Mesenchymal stem cell (in vitro differentiated cells and primary cell): ENCODE data around the gene ZNF598.

Experiments used
- DNase-seq: peaks from one replicate; pipeline ENCODE4 v3.0.0-alpha.2; 2013
- H2AFZ ChIP-seq: one replicate; pipeline ENCODE4 v1.6.1; 2013; ENCODE audit warnings: low read depth, mild to moderate bottlenecking, control low read depth, inconsistent platforms, low read length, moderate library complexity
- H2AK5ac ChIP-seq: 2 replicates; pipeline ENCODE4 v1.6.1; 2013; ENCODE audit warnings: low read length, moderate library complexity, mild to moderate bottlenecking, inconsistent platforms; ENCODE audit not compliant: severe bottlenecking
- H2BK120ac ChIP-seq: one replicate; pipeline ENCODE4 v1.6.1; 2013; ENCODE audit warnings: low read depth, mild to moderate bottlenecking, inconsistent platforms, low read length, moderate library complexity
- H2BK12ac ChIP-seq, 2 experiments: one replicate each; pipeline ENCODE4 v1.6.1; 2013; ENCODE audit warnings: inconsistent platforms in 2 of 2, low read length in 2 of 2, mild to moderate bottlenecking in 2 of 2, moderate library complexity in 2 of 2, control low read depth in 1 of 2
- H2BK15ac ChIP-seq: one replicate; pipeline ENCODE4 v1.6.1; 2013; ENCODE audit warnings: mild to moderate bottlenecking, low read depth, inconsistent platforms; ENCODE audit not compliant: poor library complexity, severe bottlenecking
- H2BK5ac ChIP-seq: 2 replicates; pipeline ENCODE4 v1.6.1; 2013; ENCODE audit warnings: low read depth, mild to moderate bottlenecking, low read length, control low read depth, inconsistent platforms; ENCODE audit not compliant: poor library complexity, severe bottlenecking
- H3K14ac ChIP-seq, 2 experiments: one replicate each; pipeline ENCODE4 v1.6.1; 2013; ENCODE audit warnings: inconsistent platforms in 2 of 2, low read length in 2 of 2, control low read depth in 1 of 2, mild to moderate bottlenecking in 1 of 2, moderate library complexity in 1 of 2
- H3K18ac ChIP-seq, 2 experiments: one replicate each; pipeline ENCODE4 v1.6.1; 2013; ENCODE audit warnings: inconsistent platforms in 2 of 2, low read length in 2 of 2, control low read depth in 1 of 2, low read depth in 1 of 2, mild to moderate bottlenecking in 1 of 2
- H3K23ac ChIP-seq, 2 experiments: one replicate each; pipeline ENCODE4 v1.6.1; 2013; ENCODE audit warnings: inconsistent platforms in 2 of 2, low read length in 2 of 2, mild to moderate bottlenecking in 2 of 2, moderate library complexity in 2 of 2, control low read depth in 1 of 2
- H3K27ac ChIP-seq: 2 replicates; pipeline ENCODE4 v1.5.1; 2013; ENCODE audit warnings: mild to moderate bottlenecking, moderate library complexity, low read length, control low read depth, inconsistent platforms; ENCODE audit not compliant: poor library complexity, severe bottlenecking
- H3K27me3 ChIP-seq, 2 experiments: 2 replicates each; pipeline versions ENCODE4 v1.6.1 to v1.7.0; 2013; ENCODE audit warnings: low read length in 2 of 2, mild to moderate bottlenecking in 2 of 2, moderate library complexity in 2 of 2, control low read depth in 1 of 2, inconsistent platforms in 1 of 2; ENCODE audit not compliant: control insufficient read depth in 1 of 2, insufficient read depth in 1 of 2
- H3K36me3 ChIP-seq, 2 experiments: 2 replicates each; pipeline versions ENCODE4 v1.6.1 to v1.7.0; 2013; ENCODE audit warnings: low read length in 2 of 2, control low read depth in 1 of 2, inconsistent platforms in 1 of 2, low read depth in 1 of 2, mild to moderate bottlenecking in 1 of 2; ENCODE audit not compliant: insufficient read depth in 2 of 2, control insufficient read depth in 1 of 2
- H3K4ac ChIP-seq, 2 experiments: one replicate each; pipeline ENCODE4 v1.6.1; 2013; ENCODE audit warnings: inconsistent platforms in 2 of 2, low read length in 2 of 2, mild to moderate bottlenecking in 2 of 2, moderate library complexity in 2 of 2, control low read depth in 1 of 2, low read depth in 1 of 2
- H3K4me1 ChIP-seq: 2 replicates; pipeline ENCODE4 v1.6.1; 2013; ENCODE audit warnings: low read depth, low read length, control low read depth; ENCODE audit not compliant: control insufficient read depth, insufficient read depth
- H3K4me2 ChIP-seq: 2 replicates; pipeline ENCODE4 v1.6.1; 2013; ENCODE audit warnings: low read length, mild to moderate bottlenecking, inconsistent platforms; ENCODE audit not compliant: poor library complexity, severe bottlenecking
- H3K4me3 ChIP-seq, 2 experiments: 2 replicates each; pipeline versions ENCODE4 v1.5.1 to v1.7.0; 2013; ENCODE audit warnings: low read length in 2 of 2, mild to moderate bottlenecking in 2 of 2, control low read depth in 1 of 2, low read depth in 1 of 2; ENCODE audit not compliant: insufficient read depth in 1 of 2
- H3K79me1 ChIP-seq: replicated peaks from 2 replicates; pipeline ENCODE4 v1.6.1; 2013; ENCODE audit warnings: mild to moderate bottlenecking, control low read depth, low read length, inconsistent platforms; ENCODE audit not compliant: poor library complexity, severe bottlenecking
- H3K9ac ChIP-seq: 2 replicates; pipeline ENCODE4 v1.7.0; 2013; ENCODE audit warnings: mild to moderate bottlenecking, low read length, moderate library complexity
- H3K9me3 ChIP-seq: 2 replicates; pipeline ENCODE4 v1.7.0; 2013; ENCODE audit warnings: mild to moderate bottlenecking, low read length; ENCODE audit not compliant: control insufficient read depth
- H4K8ac ChIP-seq: one replicate; pipeline ENCODE4 v1.6.1; 2013; ENCODE audit warnings: inconsistent platforms, mild to moderate bottlenecking, low read length, moderate library complexity
- H4K91ac ChIP-seq: one replicate; pipeline ENCODE4 v1.6.1; 2013; ENCODE audit warnings: mild to moderate bottlenecking, low read length, inconsistent platforms
- WGBS: methylation state at CpG from one replicate; pipeline ENCODE4 v1.1.7; 2013; ENCODE audit warnings: mixed read lengths; 5-methylcytosine and 5-hydroxymethylcytosine counted together

ZNF598 gene

DNA sequence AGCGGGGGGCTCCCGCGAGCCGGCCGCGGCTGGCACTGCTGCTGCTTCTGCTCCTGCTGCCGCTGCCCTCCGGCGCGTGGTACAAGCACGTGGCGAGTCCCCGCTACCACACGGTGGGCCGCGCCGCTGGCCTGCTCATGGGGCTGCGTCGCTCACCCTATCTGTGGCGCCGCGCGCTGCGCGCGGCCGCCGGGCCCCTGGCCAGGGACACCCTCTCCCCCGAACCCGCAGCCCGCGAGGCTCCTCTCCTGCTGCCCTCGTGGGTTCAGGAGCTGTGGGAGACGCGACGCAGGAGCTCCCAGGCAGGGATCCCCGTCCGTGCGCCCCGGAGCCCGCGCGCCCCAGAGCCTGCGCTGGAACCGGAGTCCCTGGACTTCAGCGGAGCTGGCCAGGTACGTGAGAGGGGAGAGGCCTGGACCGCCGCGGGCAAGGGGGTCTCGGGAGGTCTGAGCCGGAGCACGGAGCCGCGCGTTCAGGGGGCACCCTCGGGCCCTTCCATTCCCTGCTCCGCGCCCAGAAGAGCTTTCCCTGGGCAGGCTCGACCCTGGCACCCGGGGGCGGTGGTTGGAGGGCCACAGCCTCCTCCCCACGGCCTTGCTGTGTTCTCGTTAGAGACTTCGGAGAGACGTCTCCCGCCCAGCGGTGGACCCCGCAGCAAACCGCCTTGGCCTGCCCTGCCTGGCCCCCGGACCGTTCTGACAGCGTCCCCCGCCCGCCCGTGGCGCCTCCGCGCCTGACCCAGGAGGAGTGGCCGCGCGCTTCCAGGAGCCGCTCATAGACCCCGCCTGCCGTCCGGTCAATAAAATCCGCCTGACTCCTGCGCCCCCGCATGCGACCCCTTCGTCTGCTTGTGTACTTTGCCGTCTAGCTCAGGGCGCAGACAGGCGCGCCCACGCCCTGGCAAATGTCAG is 10.6 kb upstream of the ZNF598 start:
- peak overlapping the region in 1 of 2 experiments; percentile 26 for H3K4ac ChIP-seq
- H2AK5ac ChIP-seq = no peak overlapping the region
- H3K18ac ChIP-seq = peak overlapping the region in 1 of 2 experiments; percentile 29
- H2BK15ac ChIP-seq = peak overlapping the region; percentile 40
- H4K8ac ChIP-seq = peak overlapping the region; percentile 38
- H2BK5ac ChIP-seq = no peak overlapping the region
- 5% methylated on average over 86 of the region's 96 CpGs for WGBS
- H3K36me3 ChIP-seq = no peaks in the 10 kb centered on the region
- no peak overlapping the region for H3K27ac ChIP-seq
- H3K9me3 ChIP-seq = no peaks in the 10 kb centered on the region
- H2BK120ac ChIP-seq = no peak overlapping the region
- no peak overlapping the region for H2AFZ ChIP-seq
- peak; percentile 20 for DNase-seq
- peaks cover 34% of the 10 kb centered on the region for H3K4me1 ChIP-seq
- H3K23ac ChIP-seq = peak overlapping the region in 1 of 2 experiments; percentile 68
- no peak overlapping the region for H3K14ac ChIP-seq
- peak overlapping the region in 1 of 2 experiments; percentile 20 for H3K4me3 ChIP-seq
- H3K79me1 ChIP-seq = no peaks in the 10 kb centered on the region
- H4K91ac ChIP-seq = no peak overlapping the region
- H3K9ac ChIP-seq = no peak overlapping the region
- H2BK12ac ChIP-seq = peak overlapping the region in 1 of 2 experiments; percentile 68
- peak overlapping the region; percentile 50 for H3K4me2 ChIP-seq
- peaks cover 21 to 33% of the 10 kb centered on the region in 2 experiments for H3K27me3 ChIP-seq

DNA sequence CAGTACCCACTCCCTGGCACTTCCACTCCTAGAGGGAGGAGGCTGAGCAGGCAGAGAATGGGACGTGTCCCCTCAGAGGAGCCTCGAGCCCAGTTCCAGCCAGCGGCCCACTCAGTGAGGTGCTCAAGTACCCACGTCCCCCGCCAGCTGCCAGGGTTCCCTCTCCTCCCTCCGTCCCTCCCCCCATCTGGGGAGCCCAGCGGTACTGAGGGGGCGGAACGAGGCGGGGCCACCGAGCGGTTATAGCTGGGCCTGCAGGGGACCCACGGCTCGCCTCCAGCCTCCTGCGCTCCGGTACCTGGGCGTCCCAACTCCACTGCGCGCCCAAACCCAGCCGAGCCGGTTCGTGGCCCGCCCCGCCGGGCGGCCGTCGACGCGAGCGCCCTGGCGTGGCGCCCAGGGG is 9.9 kb upstream of the ZNF598 start, which contains the start of gene NPW:
NPW (plus strand) TSS at position 268 of the 403 bp plus-strand sequence.
- H3K36me3 ChIP-seq = no peaks in the 10 kb centered on the region
- H3K9me3 ChIP-seq = no peaks in the 10 kb centered on the region
- H2BK15ac ChIP-seq = peak within 1 kb of the TSS; percentile 40
- DNase-seq = peak; percentile 13
- H3K4ac ChIP-seq = peak within 1 kb of the TSS in 1 of 2 experiments; percentile 26
- H4K91ac ChIP-seq = no peak within 1 kb of the TSS
- H3K14ac ChIP-seq = peak within 1 kb of the TSS in 1 of 2 experiments; percentile 75
- no peaks in the 10 kb centered on the region for H3K79me1 ChIP-seq
- peak within 1 kb of the TSS in 1 of 2 experiments; percentile 68 for H3K23ac ChIP-seq
- H2BK5ac ChIP-seq = no peak within 1 kb of the TSS
- H3K27ac ChIP-seq = no peak within 1 kb of the TSS
- H2BK120ac ChIP-seq = no peak within 1 kb of the TSS
- 7% methylated on average over 32 of the region's 33 CpGs for WGBS
- H4K8ac ChIP-seq = peak within 1 kb of the TSS; percentile 38
- H3K4me2 ChIP-seq = peak within 1 kb of the TSS; percentile 50
- peaks cover 21 to 33% of the 10 kb centered on the region in 2 experiments for H3K27me3 ChIP-seq
- peaks cover 34% of the 10 kb centered on the region for H3K4me1 ChIP-seq
- H3K9ac ChIP-seq = no peak within 1 kb of the TSS
- no peak within 1 kb of the TSS for H2AFZ ChIP-seq
- H3K18ac ChIP-seq = peak within 1 kb of the TSS in 1 of 2 experiments; percentile 29
- H3K4me3 ChIP-seq = peak within 1 kb of the TSS in 1 of 2 experiments; percentile 20
- peak within 1 kb of the TSS in 1 of 2 experiments; percentile 68 for H2BK12ac ChIP-seq
- H2AK5ac ChIP-seq = no peak within 1 kb of the TSS

DNA sequence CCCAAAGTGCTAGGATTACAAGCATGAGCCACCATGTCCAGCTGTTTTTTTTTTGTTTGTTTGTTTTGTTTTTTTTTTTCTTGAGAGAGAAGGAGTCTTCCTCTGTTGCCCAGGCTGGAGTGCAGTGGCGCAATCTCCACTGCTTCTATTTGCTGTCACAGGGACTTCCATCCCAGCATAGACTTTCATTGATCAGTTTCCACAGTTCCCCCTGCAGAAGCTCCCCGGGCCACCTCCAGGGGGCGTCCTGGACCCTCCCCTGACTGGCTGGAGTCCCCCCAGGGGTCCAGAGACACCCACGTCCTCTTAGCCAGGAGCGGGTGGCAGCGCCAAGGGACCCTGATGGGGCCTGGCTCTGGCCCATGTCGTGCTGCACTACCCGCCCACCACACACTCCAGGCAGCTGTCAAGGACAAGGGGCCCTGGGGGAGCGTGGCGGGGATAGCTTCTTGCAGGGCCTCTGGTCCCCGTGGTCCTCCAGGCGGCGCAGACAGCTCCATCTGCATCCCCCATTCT is 6.8 kb upstream of the ZNF598 start:
- Histone ChIP-seq H3K4me3 (no peak overlapping the region), H2BK12ac (no peak overlapping the region), H3K9ac (no peak overlapping the region), H2BK120ac (no peak overlapping the region), H2BK15ac (no peak overlapping the region), H4K8ac (no peak overlapping the region), H3K79me1 (no peaks in the 10 kb centered on the region), H3K27me3 (peaks cover 21 to 30% of the 10 kb centered on the region in 2 experiments), H3K27ac (no peak overlapping the region), H2AK5ac (no peak overlapping the region), H3K4ac (no peak overlapping the region), H2BK5ac (no peak overlapping the region), H4K91ac (no peak overlapping the region), H3K4me2 (no peak overlapping the region), H2AFZ (no peak overlapping the region), H3K18ac (no peak overlapping the region), H3K23ac (no peak overlapping the region), H3K36me3 (no peaks in the 10 kb centered on the region), H3K14ac (no peak overlapping the region), H3K9me3 (no peaks in the 10 kb centered on the region), H3K4me1 (peaks cover 17% of the 10 kb centered on the region)
- WGBS = 50% methylated on average over 13 of the region's 13 CpGs
- DNase-seq = no peak

DNA sequence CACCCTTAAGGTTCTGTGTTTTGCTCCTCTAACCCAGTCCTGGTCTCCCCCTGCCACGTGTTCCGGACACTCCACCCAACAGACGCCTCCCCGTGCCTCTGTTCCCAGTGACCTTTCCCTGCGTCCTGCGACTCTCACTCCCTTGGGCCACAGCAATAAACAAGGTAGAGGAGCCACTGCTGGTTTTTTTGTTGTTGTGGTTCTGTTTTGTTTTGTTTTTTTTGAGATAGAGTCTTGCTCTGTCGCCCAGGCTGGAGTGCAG is 6.3 kb upstream of the ZNF598 start:
- H3K27me3 ChIP-seq = peaks cover 20 to 26% of the 10 kb centered on the region in 2 experiments
- no peak overlapping the region for H3K23ac ChIP-seq
- H3K27ac ChIP-seq = no peak overlapping the region
- no peak overlapping the region for H3K4me3 ChIP-seq
- no peak overlapping the region for H3K18ac ChIP-seq
- H2AK5ac ChIP-seq = no peak overlapping the region
- 87% methylated on average over 7 of the region's 7 CpGs for WGBS
- no peak overlapping the region for H2BK5ac ChIP-seq
- H3K4me2 ChIP-seq = no peak overlapping the region
- peak overlapping the region; percentile 82 for H4K91ac ChIP-seq
- no peak overlapping the region for H2BK120ac ChIP-seq
- no peak overlapping the region for H2BK12ac ChIP-seq
- peak overlapping the region; percentile 94 for H4K8ac ChIP-seq
- no peak overlapping the region for H2AFZ ChIP-seq
- no peak overlapping the region for H3K9ac ChIP-seq
- peaks cover 17% of the 10 kb centered on the region for H3K4me1 ChIP-seq
- no peak for DNase-seq
- H3K79me1 ChIP-seq = no peaks in the 10 kb centered on the region
- H3K36me3 ChIP-seq = no peaks in the 10 kb centered on the region
- H2BK15ac ChIP-seq = no peak overlapping the region
- no peak overlapping the region for H3K4ac ChIP-seq
- no peaks in the 10 kb centered on the region for H3K9me3 ChIP-seq
- H3K14ac ChIP-seq = no peak overlapping the region
